ENCODE data around the gene PRSS21.
A peak's percentile ranks its signal among the peaks of the same experiment; 100 is the strongest.

PRSS21 gene

GRCh38 chr16:2808181-2808580, 8.9 kb upstream of the PRSS21 start:
- DNase-seq: no peak

GRCh38 chr16:2809149-2809760, 7.8 kb upstream of the PRSS21 start:
- no peak for DNase-seq

- DNase-seq: no peak
Measured at GRCh38 chr16:2810651-2811050, 6.4 kb upstream of the PRSS21 start.

- no peak for DNase-seq
Measured at GRCh38 chr16:2811703-2812471, 5.2 kb upstream of the PRSS21 start.

- DNase-seq: no peak
Measured at GRCh38 chr16:2813771-2814221, 3.2 kb upstream of the PRSS21 start.

DNA sequence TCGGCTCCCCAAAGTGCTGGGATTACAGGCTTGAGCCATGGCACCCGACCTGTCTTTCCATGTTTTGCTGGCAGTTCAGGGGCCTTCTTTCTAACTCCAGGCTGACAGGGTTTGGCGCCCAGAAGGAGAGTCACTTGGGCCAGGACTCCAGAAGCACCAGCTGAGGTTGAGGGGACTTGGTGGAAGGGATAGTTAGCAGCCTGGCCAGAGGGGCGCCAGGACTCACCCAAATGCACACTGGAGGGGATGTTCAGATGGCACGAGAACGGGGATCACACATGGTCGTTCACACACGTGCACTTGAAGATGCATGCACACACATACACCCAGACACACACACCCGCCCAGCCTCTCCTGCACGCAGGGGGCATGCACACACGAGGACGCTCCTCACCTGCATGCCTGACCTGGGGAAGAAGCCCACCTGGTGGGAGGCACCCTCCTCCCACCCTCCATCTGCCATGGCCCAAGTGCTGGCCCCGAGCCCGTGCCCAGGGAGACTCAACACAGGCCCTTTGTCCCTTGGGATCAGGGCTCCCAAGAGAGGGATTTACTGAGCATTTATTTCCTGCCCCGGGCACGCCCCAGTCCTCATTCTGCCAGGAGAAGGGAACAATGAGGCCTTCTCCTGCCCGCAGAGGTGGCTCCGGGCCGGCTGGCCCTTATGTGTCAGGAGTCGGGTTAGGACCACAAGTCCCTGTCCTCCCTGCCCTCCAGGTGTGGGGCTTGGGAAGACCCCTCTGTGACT, 2.3 kb upstream of the PRSS21 start:
- DNase-seq: no peak

GRCh38 chr16:2815299-2815771, 1.7 kb upstream of the PRSS21 start:
- DNase-seq: no peak

DNA sequence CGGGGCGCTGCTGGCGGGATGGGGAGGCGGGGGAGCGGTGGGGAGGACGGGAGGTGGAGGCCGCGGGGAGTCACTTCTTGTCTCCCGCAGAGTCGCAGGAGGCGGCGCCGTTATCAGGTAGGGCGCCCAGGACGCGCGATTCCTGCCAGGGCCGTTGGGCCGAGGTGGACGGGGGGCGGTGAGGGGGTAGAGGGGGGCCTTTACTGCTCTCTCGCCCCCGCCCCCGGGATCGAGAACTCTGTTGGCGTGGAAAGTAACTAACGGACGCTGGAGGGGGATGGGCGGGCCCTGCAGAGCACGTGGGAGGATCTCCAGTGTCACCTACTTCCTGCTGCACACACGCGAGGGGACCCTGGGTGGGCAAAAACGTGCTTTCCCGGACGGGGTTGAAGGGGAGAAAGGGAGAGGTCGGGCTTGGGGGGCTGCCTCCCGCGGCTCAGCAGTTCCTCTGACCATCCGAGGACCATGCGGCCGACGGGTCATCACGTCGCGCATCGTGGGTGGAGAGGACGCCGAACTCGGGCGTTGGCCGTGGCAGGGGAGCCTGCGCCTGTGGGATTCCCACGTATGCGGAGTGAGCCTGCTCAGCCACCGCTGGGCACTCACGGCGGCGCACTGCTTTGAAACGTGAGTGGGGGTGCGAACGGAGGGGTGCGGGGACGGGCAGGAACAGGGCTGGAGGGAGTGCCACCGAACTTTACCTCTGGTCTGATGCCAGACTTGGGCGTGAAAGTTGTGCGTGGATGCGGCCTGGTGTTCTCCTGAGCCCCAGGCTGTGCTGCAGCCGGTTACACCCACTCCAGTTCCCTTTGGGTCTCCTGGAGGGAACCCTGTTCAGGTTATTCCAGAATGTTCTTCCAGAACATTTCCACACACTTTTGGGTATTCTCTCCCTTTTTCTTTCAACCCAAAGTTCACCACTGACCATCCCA, 569 bp downstream of the PRSS21 start:
- peak; percentile 33 to 48 for DNase-seq

DNA sequence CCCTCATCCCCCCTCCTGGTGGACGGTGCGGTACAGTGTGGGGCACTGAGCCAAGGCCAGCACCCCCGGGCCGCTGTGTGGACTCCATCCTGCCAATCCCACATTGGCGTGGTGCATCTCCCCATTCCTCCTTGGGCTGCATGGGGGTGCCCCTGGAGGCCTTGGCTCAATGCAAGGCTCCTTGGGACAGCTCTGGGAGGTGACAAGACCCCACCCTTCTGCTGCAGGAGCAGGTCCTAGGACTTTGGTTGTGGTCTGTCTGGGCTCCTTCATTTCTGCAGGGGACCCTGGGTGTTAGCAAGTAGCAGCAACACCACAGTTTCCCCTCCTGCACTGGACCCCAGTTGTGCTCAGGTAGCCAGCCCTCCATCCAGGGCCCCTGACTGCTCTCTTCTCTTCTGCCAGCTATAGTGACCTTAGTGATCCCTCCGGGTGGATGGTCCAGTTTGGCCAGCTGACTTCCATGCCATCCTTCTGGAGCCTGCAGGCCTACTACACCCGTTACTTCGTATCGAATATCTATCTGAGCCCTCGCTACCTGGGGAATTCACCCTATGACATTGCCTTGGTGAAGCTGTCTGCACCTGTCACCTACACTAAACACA, 1.3 kb downstream of the PRSS21 start:
- DNase-seq: no peak

DNA sequence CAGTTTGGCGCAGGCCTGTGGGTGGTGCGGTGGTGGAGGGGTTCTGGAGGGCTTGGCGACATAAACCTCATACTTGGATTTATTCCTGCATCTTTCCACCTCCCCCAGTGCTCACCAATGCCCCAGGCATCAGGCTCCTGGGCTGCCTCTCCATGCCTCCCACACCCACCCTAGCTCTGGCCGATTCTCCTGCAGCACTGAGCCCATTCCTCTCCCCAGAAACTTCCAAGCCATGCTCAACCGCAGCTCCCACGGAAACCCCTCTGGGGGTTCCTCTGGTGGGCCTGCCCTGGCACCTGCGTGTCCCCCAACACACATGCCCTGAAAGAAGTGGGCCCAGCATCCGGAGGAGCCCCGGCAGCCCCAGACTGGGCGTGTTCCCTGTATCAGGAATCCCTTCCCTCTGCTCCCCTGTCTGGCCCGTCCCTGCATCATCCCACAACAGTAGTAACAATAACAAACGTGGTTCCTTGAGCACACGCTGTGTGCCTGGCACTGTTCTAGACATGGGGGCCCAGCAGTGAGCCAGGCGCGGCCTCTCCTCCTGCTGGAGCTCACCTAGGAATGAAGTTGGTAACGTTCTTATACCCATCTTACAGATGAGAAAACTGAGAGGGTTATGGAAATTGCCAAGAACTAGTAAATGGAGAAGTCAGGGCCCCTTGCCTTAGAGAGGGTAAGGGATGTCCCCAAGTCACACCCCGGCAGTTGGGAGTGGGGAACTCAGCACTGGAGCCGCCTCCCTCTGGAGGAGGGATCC, 2.3 kb downstream of the PRSS21 start:
- no peak for DNase-seq

DNA sequence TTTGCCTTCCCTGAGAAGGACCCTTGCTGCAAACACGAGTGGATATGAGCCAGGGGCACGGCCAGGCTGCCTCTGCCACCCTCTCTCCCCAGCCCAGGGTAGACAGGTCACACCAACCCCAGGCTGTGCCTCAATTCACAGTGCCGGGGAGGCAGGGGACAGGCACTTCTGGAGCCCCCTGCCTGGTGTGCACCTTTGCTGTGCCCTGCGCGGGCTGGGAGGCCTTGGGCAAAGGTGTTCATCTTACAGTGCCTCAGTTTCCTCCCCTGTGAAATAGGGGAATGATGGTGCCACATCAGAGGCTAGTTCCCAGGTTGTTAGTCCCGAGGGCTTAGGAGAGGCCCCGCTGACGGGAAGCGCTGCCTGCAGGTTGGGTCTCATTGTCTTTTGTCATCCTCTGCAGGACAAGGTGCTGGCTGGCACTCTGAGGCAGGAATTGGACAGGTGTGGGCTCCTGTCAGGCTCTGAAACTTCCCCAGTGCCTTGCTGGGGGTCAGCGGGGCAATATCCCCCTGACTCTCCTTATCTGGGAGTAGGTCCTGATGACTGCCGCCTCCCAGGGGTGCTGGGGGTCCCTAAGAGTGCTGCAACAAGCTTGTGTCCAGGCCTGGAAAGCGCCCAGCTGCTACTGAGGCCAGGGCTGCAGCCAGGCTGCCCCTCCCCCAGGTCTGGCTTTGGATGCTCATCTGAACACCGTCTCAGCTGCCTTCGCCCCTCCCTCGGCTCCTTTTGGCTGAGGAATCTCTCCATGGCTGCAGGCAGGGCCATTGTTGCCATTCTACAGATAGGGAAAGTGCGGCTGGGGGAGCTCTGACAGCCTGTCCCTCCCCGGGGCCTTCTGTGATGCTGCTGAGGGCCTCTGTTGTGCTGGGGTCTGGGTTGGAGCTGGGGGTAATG, 3.1 kb downstream of the PRSS21 start:
- DNase-seq: no peak

- DNase-seq: no peak
Measured at GRCh38 chr16:2820836-2821486, 3.9 kb downstream of the PRSS21 start.

- DNase-seq: no peak
Measured at GRCh38 chr16:2821487-2822157, 4.6 kb downstream of the PRSS21 start.

DNA sequence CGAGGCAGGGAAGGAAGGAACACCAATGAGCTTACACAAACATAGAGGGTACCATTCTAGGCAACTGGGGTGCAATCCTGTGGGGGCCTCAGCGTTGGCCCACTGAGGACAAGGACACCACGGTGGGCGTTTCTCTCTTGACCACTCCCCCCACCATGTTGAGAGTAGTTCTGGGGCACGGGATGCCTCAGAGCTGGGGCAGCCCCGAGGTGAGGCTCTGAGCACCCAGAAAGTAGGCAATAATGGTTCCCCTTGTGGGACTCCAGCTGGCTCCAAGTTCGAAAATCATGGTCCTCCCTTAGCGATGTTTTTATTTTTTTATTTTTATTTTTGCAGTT, 5.1 kb downstream of the PRSS21 start:
- DNase-seq: no peak

DNA sequence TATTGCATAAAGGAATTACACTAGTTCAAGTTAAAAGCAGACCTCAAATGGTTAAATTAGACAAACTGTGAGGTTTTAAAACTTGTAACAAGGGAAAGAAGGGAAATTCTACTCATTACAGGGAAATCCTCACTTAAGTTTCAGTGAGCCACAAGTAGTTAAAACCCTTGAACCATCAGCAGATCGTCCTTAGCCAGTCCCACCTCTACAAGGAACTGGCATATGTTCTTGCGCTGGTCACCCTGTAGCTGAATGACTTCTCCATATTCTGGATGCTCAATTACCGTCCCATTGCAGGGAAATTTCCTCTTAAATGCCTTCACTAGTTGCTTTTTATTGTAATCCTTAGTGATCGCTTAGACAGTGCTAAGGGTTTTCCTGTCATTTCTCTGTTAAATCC, 5.5 kb downstream of the PRSS21 start:
- no peak for DNase-seq

- no peak for DNase-seq
Measured at GRCh38 chr16:2824626-2825025, 7.6 kb downstream of the PRSS21 start.

- DNase-seq: no peak
Measured at GRCh38 chr16:2825049-2825742, 8.2 kb downstream of the PRSS21 start.

DNA sequence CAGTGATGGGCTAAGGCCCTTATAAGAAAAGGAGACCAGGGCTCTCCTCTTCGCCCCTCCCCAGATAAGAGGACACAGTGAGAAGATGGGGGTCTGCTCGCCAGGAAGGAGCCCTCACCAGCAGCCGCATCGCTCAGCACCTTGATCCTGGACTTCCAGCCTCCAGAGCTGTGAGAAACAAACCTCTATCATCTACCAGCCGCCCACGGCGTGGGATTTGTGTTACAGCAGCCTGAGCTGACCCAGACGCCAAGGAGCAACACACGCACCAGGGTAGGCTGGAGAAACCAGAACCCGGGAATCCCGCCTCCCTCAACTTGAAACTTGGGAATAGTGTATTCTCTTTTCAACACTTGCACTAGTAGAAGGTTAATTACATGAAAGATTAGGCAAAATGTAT, 8.9 kb downstream of the PRSS21 start:
- DNase-seq: no peak

Data from activated T-cell treated with anti-CD3 and anti-CD28 coated beads, Interleukin-2, amount 50 U/mL, for 48 hours (primary cell).